Activated CD4-positive, alpha-beta T cell treated with anti-CD3 and anti-CD28 coated beads for 24 hours (primary cell): ENCODE results near the gene AP1M2.
"Not testable (repeated sequence)": the region's sequence is repeated elsewhere in the genome, so short reads cannot be mapped to it uniquely, and the experiment has no call there.

Experiments used
- DNase-seq, 2 donors: peaks; one replicate each; pipeline ENCODE4 v3.0.0-alpha.2; 2020; ENCODE audit warnings: low read depth in 2 of 2

Gene AP1M2

GRCh38 chr19:10565028-10565566, 22.0 kb downstream of the AP1M2 start:
- no peak for DNase-seq

GRCh38 chr19:10562609-10563008, 24.5 kb downstream of the AP1M2 start:
- DNase-seq = no peak

- DNase-seq = no peak
These were observed 27.0 kb downstream of the AP1M2 start for GRCh38 chr19:10560154-10560553.

- no peak for DNase-seq
These were observed 29.4 kb downstream of the AP1M2 start for GRCh38 chr19:10557603-10558197.

GRCh38 chr19:10555610-10555973, 31.5 kb downstream of the AP1M2 start:
- no peak for DNase-seq

- no peak for DNase-seq
These were observed 32.1 kb downstream of the AP1M2 start for GRCh38 chr19:10554760-10555609.

GRCh38 chr19:10553943-10554381, 33.1 kb downstream of the AP1M2 start:
- DNase-seq = no peak

- no peak for DNase-seq
These were observed 33.9 kb downstream of the AP1M2 start for GRCh38 chr19:10553087-10553667.

GRCh38 chr19:10552510-10553053, 34.5 kb downstream of the AP1M2 start:
- no peak for DNase-seq

GRCh38 chr19:10551698-10552301, 35.3 kb downstream of the AP1M2 start:
- DNase-seq = no peak

- DNase-seq = not testable (repeated sequence)
These were observed 36.1 kb downstream of the AP1M2 start for GRCh38 chr19:10551006-10551405.

- DNase-seq = no peak
These were observed 36.8 kb downstream of the AP1M2 start for GRCh38 chr19:10550336-10550735.

GRCh38 chr19:10549733-10550132, 37.4 kb downstream of the AP1M2 start:
- no peak for DNase-seq

- no peak for DNase-seq
These were observed 38.3 kb downstream of the AP1M2 start for GRCh38 chr19:10548746-10549276.

- DNase-seq = no peak
These were observed 40.3 kb downstream of the AP1M2 start for GRCh38 chr19:10546817-10547216.

GRCh38 chr19:10544753-10545251, 42.3 kb downstream of the AP1M2 start:
- no peak for DNase-seq

GRCh38 chr19:10544242-10544752, 42.8 kb downstream of the AP1M2 start:
- DNase-seq = no peak

- DNase-seq = peak; percentile 66 to 75
These were observed 43.5 kb downstream of the AP1M2 start, which contains the start of gene ATG4D for GRCh38 chr19:10543420-10544241. TSS of gene ATG4D (plus strand) at chr19:10543904. CDS start at chr19:10544091, 187 bp downstream.

- no peak for DNase-seq
These were observed 44.1 kb downstream of the AP1M2 start for GRCh38 chr19:10543059-10543419.

- DNase-seq = not testable (repeated sequence)
These were observed 48.1 kb downstream of the AP1M2 start for GRCh38 chr19:10539016-10539415.
